Bone marrow (tissue), 2 donors: ENCODE results near the gene FNDC11.
A peak's percentile ranks its signal among the peaks of the same experiment; 100 is the strongest.
"Not testable (repeated sequence)": the region's sequence is repeated elsewhere in the genome, so short reads cannot be mapped to it uniquely, and the experiment has no call there.

Experiments
- DNase-seq, 2 donors: peaks; one replicate each; lab custom pipeline; 2025; lab: John Stamatoyannopoulos, UW

The FNDC11 gene

DNA sequence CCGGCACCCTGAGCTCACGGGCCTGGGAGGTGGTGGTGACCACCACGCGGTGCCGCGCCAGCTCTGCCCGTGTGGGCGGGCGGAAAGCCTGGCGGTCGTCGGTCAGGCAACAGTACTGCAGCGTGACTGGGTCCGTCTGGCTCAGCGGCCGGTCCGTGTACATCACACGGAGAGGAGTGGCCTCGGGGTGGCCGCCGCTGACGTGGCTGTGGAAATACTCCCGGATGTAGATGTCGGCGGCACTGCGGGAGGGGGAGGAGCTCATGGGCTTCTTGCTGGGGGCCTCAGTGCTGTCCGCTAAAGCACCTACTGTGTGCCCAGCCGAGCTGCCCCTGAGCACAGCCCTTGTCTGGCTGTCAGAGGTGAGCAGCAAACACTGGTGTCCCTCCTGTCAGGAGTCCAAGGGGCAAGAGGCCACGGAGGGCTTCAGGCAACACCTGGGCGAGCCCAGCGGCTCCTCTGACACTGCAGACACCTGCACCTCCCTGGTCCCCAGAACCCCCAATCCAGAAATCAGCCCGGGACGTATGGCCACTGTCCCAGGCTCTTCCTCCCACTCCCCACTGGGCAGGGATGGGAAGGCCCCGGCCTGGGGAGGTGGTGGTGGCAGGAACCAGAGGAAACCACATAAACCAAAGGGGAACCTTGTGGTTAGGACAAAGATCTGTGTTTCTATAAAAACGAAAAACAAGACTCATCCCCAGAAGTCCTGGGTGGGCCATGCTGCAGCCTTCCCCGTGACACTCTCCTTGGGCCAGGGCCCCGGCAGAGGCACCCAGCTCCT is 13.6 kb downstream of the FNDC11 start:
- peak; percentile 75 to 89 for DNase-seq

DNA sequence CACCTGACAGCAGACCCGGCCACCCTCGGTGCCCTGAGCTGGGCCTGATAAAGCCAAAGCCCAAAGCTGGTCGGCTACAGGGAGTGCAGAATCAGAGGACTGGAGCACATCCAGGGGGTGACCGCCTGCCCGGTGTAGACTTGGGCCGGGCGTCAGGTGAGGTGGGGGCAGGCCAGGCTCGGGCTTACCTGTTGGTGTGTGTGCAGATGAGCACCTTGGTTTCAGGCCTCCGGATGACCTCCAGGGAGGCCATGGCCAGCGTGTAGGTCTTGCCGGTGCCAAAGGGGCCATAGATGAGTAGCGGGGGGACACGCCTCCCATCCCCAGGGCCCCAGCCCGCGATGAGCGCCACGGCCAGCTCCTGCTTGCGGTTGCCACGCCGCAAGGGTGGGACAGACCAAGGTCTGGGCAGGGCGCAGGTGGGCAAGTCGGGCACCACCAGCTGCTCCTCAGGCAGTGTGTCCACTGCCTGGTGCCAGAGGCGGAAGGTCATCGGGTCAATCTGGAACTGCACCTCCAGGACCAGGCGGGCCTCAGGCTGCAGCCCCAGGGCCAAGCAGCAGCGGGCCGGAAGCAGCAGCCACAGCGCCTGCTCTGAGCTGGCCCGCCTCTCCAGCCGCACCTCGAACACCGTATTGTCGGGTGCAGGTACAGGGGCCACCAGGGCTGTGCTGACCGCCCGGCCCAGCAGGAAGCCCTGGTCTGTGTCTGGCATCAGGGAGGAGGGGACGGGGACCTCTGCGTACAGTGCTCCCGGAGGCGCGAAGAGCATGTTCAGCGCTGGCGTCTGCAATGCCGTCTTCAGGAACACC is 14.4 kb downstream of the FNDC11 start:
- DNase-seq, result peak in 1 of 2 donors; percentile 77

DNA sequence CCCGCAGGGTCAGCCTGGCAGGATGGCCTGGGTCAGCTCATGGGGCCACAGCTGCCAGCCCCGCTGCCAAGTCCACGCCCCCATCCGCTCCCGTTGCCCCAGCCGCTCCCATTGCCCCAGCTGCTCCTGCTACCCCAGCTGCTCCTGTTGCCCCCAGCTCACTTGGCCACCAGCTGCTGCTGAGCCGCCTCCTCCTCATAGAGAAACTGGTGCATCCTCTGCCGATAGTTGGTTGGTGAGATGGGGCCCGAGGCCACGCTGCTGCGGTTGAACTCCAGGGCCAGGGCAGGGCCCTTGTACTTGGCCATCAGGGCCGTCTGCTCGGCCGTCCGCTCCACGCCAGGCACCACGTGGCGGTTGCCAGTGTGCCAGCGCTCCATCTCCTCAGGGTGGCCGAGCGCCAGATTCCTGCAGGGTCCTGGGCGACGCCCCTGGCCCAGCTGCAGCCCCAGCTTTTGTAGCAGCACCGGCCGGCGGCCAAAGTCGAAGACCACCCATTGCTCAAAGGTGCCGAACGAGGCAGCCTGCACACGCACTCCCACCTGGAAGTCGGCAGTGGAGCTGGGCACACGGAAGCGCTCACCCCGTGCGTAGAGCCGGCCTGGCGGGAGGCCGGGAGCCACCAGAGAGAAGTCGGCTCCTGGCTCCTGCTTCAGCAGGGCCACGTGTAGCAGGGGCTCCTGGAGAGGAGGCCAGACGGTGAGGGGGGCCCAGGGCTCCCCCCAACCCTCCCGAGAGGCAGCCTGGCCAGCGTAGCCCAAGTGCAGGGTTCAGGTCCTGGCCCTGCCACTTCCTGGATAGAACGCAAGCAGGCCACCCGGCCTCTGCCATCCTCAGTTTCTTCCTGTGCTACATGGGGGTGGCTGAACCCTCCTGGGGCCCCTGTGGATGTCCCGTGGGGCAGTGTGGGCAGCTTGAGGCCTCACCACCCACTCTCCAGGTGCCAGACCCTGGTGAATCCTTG is 15.3 kb downstream of the FNDC11 start:
- DNase-seq, result no peak

GRCh38 chr20:63570281-63571086 is 16.5 kb downstream of the FNDC11 start:
- DNase-seq, result no peak

DNA sequence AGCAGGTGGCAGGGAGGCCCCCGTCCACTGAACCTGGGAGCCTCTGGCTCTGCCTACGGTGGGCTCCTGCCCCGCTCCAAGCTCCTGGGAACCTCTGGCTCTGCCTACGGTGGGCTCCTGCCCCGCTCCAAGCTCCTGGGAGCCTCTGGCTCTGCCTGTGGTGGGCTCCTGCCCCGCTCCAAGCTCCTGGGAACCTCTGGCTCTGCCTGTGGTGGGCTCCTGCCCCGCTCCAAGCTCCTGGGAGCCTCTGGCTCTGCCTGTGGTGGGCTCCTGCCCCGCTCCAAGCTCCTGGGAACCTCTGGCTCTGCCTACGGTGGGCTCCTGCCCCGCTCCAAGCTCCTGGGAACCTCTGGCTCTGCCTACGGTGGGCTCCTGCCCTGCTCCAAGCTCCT is 17.1 kb downstream of the FNDC11 start:
- DNase-seq, result not testable (repeated sequence)

GRCh38 chr20:63572071-63572787 is 18.3 kb downstream of the FNDC11 start:
- DNase-seq, result no peak

- DNase-seq, result no peak
Measured at GRCh38 chr20:63572788-63573646, 19.1 kb downstream of the FNDC11 start.

GRCh38 chr20:63573647-63574131 is 19.7 kb downstream of the FNDC11 start:
- no peak for DNase-seq

GRCh38 chr20:63574156-63574828 is 20.3 kb downstream of the FNDC11 start, which contains the start of gene HELZ2:
Gene HELZ2 (minus strand): TSS chr20:63574239. CDS start chr20:63572385, 1,854 bp downstream.
- peak; percentile 35 to 70 for DNase-seq

GRCh38 chr20:63574829-63575743 is 21.1 kb downstream of the FNDC11 start:
- no peak for DNase-seq

GRCh38 chr20:63576311-63576710 is 22.4 kb downstream of the FNDC11 start:
- no peak for DNase-seq

DNA sequence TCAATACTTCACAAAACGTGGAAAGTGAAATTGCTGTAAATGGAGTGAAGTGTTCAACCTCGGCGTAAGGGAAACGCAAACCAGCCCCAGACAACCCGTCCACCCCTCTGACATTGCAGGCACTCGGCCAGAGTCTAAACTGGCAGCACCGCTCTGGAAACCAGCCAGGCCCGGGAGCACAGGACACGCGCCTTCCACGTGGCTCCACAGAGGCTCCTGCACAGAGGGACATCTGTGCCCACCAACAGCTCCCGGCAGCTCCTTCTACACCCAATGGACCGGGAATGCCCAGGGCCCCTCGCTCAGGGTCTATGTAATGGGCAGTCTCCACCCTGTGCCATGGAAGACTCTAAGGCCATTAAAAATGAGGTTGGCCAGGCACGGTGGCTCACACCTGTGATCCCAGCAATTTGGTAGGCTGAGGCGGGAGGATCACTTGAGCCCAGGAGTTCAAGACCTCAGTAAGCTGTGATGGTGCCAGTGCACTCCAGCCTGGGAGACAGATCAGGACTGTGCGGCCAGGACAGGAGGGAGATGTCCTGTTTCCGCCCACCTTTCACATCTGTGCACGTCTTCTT is 23.4 kb downstream of the FNDC11 start:
- no peak for DNase-seq

DNA sequence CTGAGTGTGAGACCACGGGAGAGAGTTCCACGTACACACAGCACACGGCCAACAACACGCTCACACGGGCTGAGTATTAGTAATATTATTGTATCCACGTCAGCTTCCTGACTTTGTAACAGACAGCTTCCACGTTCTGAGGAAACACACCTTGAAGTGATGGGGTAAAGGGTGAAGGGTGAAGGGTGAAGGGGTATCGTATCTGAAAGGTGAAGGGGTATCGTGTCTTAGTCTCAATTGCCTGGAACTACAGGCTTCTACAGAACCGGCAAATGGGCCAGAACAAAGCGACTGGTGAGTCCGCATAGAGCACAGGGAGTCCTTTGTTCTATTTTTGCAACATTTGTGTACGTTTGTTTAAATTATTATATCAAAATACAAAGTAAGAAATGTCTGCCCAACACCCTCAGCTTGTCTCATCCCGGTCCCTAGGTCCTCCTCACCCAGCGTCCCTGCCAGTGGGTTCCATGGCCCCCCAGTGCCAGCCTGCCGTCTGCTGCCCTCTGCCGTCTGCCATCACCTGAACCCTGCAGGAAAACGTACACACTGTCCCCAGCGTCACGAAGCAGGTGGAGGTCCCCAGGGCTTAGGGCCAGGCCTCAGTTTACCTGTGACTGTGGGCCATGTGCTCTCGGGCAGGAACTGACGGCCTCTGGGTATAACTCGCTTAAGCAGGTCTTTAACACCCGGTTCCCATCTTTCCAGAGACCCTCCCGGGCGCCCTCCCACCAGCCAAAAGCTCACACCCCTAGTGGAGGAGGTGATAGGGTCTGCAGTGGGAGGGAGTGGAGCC is 24.5 kb downstream of the FNDC11 start:
- DNase-seq, result no peak

DNA sequence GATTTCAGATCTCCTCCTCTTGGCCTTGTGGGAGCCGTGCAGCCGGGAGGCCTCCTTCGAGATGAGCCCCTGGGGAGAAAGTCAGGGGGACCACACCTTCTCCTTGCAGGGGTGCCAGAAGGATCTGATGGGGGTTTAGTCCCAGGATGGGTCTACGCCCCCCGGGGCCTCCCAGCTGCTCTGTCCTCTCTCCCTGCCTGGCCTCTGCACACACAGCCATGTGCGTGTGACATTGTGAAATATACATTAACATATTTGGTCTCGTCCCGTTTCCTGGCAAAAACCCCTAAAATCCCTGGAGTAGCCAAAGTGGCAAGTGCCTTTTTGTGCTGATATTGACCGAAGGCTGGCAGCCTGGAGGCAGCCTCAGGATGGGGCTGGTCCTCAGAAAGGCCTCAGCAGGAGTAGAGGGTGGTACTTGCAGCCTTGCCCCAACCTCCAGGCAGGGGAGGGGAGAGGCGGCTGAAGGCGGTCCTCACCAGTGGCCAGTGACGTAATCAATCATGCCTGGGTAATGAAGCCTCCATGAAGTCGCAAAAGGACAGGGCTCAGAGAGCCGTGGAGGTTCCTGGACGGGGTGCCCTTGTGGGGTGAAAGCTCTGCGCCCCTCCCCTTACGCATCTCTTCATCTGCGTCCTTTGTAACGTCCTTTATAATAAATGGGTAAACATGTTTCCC is 25.2 kb downstream of the FNDC11 start:
- no peak for DNase-seq

DNA sequence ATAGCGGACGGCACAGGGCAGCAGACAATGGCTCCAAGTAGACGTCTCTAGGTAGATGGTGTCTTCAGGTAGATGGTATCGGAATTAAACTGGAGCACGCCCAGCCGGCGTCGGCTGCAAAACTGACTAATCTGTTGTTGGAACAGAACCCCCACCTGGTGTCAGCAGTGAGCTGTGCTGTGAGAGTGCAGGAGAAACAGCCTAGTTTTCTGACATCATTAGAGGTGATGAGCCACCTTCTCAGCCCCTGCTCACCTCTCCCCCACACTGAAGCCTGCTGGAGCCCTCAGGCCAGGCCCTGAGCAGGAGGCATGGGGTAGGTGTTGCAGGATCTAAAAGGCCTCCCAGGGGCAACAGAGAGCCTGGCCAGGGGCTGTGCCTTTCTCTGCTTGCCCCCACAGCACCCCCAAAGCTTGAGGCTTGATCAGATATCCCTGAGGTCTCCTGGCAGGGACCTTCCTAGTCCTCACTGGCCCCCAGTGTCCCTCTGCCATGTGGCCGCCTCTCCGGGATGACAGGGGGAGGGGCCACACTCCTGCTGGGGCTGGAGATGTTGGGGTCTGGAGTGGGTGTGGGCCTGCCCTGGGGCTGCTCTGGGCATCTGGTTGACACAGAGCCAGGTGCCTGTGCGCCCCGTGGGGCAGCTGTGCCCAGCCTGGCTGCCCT is 27.0 kb downstream of the FNDC11 start:
- DNase-seq, result peak in 1 of 2 donors; percentile 26
